Nucleus accumbens (tissue), 56 donors: ENCODE measurements around the gene MAP4.
"Not testable (repeated sequence)": the region's sequence is repeated elsewhere in the genome, so short reads cannot be mapped to it uniquely, and the experiment has no call there.

Experiments
- DNase-seq, 56 donors: peaks; one replicate each; lab custom pipeline; 2025; lab: John Stamatoyannopoulos, UW

Gene MAP4

GRCh38 chr3:48015431-48016180 is 610 bp downstream of the MAP4 start:
- DNase-seq, result no peak

DNA sequence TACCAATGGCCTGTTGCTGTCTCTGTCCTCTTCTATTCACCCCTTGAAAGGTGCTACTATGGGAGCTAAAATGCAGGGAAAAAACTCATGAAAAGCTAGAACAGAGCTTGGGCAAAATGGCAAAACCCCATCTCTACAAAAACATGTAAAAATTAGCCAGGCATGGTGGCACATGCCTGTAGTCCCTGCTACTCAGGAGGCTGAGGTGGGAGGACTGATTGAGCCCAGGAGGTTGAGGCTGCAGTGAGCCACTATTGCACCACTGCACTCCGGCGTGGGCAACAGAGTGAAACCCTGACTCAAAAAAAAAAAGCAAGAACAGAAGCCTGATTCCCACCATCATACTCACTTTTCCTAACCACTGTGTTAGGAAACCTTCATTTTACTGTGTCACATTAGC is 1.9 kb downstream of the MAP4 start:
- no peak for DNase-seq

GRCh38 chr3:48013288-48013980 is 2.8 kb downstream of the MAP4 start:
- DNase-seq, result no peak

DNA sequence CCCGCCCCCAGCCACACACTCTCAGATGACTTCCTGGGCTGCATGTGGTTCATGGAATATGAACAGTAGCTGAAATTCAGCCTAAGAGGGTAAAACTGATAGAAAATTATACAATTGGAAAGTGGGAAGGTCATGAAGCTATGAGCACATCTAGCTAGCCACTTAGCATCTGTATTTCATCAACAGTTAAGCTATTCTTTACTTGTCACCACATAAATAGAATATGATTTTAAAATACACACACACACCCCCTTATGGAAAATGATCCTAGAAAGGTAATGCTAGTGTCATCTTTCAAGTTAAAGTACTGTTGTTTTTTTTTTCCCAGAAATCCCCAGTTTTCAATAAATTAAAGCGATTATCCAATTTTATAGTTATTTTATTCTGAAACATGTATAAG is 3.6 kb downstream of the MAP4 start:
- peak in 1 of 56 donors; percentile 3 for DNase-seq

GRCh38 chr3:48008066-48008465 is 8.2 kb downstream of the MAP4 start:
- DNase-seq, result not testable (repeated sequence)

- DNase-seq, result not testable (repeated sequence)
Measured at GRCh38 chr3:48007361-48007760, 8.9 kb downstream of the MAP4 start.

DNA sequence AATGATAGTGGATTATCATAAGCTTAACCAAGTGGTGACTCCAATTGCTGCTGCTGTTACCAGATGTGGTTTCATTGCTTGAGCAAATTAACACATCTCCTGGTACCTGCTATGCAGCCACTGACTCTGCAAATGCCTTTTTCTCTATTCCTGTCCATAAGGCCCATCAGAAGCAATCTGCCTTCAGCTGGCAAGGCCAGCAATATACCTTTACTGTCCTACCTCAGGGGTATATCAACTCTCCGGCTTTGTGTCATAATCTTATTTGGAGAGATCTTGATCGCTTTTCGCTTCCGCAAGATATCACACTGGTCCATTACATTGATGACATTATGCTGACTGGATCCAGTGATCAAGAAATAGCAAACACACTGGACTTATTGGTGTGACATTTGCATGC is 9.4 kb downstream of the MAP4 start:
- not testable (repeated sequence) for DNase-seq

DNA sequence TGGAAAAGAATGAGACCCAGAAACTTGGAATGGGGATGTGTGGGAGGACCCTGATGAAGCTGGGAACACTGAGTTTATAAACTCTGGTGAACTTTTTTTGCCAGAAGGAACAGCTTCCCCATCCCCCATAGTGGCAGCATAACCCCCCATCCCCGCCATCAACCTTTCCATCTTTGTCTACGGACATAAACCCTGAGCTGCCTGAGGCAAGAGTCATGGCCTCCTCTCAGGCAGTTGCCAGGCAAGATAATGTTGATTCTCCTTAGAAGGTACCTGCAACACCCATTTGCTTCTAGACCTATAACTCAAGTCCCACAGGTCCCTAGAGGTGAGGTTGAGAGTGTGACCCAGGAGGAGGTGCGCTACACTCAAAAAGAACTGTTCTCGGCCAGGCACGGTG is 11.5 kb downstream of the MAP4 start:
- DNase-seq, result no peak

DNA sequence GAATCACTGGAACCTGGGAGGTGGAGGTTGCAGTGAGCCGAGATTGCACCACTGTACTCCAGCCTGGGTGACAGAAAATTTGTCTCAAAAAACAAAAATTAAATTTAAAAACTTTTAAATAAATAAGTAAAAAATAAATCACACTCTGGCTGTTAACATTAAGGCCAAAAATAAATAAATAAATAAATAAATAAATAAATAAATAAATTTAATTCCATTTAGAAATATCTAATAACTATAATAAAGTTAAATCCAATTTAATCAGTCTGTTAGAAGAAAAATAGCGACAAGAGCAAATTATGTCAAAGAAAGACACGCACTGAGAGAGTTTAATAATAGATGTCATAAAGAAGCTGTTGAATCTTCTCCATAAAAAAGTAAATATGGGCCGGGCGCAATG is 13.4 kb downstream of the MAP4 start:
- no peak for DNase-seq

GRCh38 chr3:48001991-48002390 is 14.2 kb downstream of the MAP4 start:
- no peak for DNase-seq

- no peak for DNase-seq
Measured at GRCh38 chr3:48000212-48000611, 16.0 kb downstream of the MAP4 start.

GRCh38 chr3:47996440-47996839 is 19.8 kb downstream of the MAP4 start:
- no peak for DNase-seq

DNA sequence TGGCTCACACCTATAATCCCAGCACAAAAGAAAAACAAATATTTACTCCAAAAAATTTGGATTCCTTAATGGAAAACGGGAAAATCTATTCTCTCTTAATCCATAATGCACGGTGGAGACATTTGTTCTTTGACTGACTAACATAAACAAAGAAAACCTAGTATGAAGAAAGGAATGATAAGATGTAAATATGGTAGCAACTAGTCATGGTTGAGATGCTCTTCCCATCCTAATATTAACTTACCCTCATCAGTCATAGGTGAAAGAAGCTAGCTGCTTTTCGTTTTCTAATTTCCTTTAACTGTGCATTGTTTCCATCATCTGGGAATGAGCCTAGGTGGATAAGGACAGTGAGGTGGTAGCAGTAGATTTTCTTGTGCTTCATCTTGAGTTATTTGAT is 22.0 kb downstream of the MAP4 start:
- no peak for DNase-seq

GRCh38 chr3:47991341-47991740 is 24.9 kb downstream of the MAP4 start:
- DNase-seq, result no peak

GRCh38 chr3:47989981-47990440 is 26.2 kb downstream of the MAP4 start:
- DNase-seq, result peak in 51 of 56 donors; percentile 3 to 90 (median 60)

DNA sequence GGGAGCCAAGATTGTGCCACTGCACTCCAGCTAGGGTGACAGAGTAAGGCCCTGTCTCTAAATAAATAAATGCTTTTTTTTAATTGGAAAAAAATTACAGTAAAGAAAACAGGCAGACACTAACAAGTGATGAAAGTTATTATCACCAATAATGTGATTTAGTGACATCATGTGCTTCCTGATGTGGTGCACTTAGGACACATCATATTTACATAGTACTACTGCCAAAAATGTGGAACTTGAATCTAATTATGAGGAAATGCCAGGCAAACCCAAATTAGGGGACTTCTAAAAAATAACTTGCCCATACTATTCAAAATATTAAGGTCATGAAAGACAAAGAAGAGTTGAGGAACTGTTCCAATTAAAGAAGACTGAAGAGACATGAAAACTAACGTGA is 30.8 kb downstream of the MAP4 start:
- no peak for DNase-seq

DNA sequence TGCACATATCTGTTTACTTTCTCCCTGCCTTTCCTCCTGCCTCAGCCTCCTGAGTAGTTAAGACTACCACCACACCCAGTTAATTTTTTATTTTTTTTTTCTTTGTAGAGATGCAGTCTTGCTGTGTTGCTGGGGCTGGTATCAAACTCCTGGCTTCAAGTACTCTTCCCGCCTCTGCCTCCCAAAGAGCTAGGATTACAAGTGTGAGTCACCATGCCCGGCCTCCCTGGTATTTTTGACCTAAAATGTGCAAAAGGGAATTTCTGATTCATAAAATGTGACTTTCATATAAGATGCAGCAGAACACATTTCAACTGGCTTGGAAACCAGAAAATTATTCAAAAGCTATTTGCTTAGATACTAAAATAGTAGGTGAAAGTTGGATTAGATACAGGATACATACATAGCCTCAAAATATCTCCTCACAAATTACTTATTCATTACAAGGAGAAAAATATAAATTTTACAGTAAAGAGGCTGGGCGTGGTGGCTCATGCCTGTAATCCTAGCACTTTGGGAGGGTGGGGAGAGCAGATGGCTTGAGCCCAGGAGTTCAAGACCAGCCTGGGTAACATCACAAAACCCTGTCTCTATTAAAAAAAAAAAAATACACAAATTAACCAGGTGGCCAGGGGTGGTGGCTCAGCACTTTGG is 32.0 kb downstream of the MAP4 start:
- DNase-seq, result peak in 13 of 56 donors; percentile 4 to 59 (median 15)

- DNase-seq, result no peak
Measured at GRCh38 chr3:47980795-47981194, 35.4 kb downstream of the MAP4 start.

- no peak for DNase-seq
Measured at GRCh38 chr3:47979070-47979469, 37.1 kb downstream of the MAP4 start.

DNA sequence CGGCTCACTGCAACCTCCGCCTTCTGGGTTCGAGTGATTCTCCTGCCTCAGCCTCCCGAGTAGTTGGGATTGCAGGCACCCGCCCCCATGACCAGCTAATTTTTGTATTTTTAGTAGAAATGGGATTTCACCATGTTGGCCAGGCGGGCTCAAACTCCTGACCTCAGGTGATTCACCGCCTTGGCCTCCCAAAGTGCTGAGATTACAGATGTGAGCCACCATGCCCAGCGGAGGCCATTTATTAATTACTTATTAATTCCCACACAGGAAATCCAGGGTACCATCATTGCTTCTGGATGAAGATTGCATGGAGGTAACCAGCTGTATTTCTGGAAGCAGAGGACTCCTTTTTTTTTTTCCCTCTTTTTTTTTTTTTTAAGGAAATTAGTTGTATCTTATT is 37.8 kb downstream of the MAP4 start:
- no peak for DNase-seq

GRCh38 chr3:47976135-47976732 is 40.0 kb downstream of the MAP4 start:
- no peak for DNase-seq
